Non-pigmented ciliary epithelial cell (primary cell): ENCODE data around the gene CCDC85C.

ENCODE experiments used
- DNase-seq: peaks from one replicate; pipeline ENCODE4 v3.0.0-alpha.2; 2010; ENCODE audit warnings: low read depth

Gene CCDC85C

DNA sequence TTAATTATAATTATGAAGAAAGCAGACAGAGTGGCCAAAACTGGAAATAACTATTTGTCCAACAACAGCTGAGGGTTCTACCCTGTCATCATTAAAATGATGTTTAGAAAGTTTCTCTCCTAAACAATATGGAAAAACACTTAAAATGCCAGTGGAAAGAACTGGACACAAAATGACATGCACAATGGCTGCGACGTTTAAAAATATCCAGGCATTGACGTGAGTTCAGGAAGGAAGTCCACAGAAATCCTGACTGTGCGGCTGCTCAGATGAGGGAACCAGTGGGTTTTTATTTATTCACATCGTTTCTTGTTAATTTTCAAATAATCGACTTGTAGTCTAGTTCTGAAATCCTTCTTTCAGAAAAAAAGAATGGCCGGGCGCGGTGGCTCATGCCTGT, 64.5 kb downstream of the CCDC85C start:
- DNase-seq = no peak

DNA sequence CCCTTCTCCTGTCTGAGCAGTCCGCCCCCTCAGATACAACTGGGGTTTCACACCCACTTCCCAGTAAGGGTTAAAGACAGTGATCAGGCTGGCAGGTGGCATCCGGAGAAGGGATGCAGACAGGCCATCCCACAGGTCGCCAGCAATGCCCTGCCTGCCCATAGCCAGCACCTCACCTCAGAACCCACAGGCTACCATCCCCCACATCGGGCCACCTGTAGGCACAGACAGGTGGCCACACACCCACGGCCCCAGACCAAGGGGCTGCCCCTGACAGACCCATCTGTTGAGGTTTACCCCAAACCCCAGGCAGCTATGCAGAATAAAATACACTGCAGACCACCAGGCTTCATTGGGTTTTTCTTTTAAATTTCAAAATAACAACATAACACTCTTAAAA, 65.3 kb downstream of the CCDC85C start:
- DNase-seq = no peak

DNA sequence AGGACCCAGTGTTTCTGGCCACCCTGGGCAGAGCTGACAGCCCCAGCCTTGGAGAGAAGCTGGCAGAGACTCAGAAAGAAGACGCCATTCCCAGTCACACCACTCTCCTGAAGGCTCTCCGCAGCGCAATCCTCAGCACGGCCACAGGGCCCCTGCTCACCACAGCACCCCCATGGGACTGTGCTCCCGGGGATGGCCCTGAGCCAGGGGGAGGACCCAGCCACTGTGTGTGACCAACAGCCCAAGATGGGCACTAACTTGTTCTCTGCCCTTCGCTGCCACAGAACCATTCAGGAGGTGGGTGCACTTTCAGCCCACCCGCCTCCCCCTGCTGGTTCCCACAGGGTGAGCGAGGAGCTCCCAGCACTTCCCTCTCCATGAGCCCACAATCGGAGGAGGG, 65.7 kb downstream of the CCDC85C start:
- no peak for DNase-seq

DNA sequence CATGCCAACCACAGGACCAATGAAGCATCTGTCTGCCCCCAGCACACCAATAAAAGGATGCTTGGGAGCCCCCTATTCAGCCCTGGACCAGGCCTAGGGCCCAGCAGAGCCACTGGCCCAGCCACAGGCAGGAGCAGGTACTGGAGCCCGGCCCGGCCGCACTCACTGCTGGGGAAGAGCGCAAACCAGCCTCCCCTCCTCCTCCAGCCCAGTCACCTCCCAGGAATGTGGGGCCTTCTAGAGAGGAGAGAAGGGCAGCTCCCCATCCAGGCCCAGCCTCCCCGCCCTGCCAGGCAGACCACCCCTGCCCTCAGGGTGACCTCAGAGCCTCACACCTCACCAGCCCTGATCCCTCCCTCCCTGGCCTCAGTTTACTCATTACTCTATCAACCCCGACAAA, 66.6 kb downstream of the CCDC85C start:
- DNase-seq = peak; percentile 45

DNA sequence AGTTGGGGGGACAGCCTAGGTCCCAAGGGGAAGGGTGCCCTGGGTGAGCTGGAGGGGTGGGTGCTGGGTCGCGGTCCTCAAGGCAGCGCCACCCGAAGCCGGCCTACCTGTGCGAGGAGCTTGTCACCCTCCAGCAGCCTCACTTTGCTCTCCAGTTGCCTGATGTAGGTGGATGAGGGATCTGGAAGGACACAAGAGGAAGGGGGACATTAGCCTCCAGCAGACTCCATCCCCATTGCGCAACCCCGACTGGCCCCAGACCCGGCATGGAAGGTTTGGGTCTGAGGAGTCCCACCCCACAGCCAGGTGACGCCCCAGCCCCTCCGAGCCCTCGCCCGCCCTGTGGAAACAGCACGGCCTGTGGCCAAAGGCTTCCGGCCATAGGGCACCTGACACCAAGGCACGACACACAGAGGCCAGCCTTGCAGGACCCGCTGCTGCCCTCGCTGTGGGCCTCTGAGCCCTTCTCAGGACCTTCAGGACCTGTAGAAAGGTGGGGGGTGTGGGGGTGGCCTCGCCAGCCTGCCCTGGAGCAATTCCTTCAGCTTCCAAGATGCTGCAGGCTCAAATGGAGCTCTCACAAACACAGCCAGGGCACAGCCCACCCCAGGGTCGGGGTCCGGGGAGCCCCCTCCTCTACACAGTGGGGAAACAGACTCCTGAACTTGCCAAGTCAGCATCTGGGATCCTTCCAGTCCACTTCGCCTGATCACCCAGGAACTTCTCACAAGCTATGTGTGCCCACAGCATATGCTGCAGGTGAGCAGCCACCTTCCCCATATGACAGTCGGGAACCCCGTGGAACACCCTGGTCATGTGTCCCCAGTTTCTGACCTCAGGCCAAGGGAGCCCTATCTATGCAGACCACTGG, 67.9 kb downstream of the CCDC85C start:
- DNase-seq = no peak

DNA sequence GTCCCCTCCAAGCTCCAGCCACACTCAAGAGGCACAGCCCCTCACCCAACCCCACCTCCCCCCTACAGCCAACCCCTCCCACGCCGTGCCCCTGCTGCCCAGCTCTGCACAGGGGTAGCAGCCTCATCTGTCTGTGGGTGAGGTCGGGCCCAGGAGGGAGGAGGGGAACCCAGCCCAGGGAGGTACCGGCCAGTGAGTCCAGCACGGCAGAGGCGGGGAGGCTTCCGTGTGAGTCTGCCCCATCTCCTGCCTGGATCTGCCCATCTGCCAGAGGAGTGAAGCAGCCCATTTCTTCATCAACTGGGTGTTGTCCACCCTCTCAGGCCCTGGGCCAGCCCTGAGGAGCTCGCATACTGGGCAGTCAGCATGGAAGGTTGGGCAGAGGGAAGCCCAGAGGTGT, 68.6 kb downstream of the CCDC85C start:
- DNase-seq = no peak

DNA sequence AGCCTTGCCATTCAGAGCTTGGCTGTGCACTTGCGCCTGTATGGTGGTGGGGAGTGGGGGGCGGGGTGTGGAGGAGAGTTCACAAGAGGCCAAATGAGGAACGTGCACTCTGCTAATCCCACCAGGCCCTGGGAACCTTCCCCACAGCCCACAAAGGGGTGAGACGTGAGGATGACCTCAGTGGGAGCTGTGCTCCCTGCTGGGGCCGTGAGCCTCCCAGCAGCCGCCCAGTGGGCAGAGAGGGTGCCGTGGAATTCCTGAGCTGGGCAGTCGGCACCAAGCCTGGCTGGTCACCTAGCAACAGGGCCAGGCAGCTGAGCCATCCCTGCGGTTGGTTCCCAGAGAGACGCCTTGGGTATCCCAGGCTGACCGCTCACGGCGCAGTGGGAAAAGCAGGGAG, 69.1 kb downstream of the CCDC85C start:
- no peak for DNase-seq

DNA sequence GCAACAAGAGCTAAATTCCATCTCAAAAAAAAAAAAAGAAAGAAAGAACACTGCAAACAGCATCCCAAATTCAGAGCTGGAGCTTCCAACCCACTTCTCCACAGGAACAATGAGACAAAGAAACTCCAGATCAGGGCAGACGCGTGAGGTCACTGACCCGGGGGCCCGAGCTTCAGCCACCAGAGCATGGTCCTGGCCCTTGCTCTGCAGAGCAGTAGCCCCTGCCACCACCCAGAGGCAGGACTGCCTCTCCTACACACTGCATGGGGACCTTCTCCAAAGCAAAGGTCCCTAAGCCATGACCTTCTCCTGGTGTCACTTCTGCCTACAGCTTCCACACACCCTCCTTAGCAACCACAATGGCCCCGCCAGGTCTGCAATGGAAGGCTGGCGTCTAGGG, 69.7 kb downstream of the CCDC85C start:
- no peak for DNase-seq

DNA sequence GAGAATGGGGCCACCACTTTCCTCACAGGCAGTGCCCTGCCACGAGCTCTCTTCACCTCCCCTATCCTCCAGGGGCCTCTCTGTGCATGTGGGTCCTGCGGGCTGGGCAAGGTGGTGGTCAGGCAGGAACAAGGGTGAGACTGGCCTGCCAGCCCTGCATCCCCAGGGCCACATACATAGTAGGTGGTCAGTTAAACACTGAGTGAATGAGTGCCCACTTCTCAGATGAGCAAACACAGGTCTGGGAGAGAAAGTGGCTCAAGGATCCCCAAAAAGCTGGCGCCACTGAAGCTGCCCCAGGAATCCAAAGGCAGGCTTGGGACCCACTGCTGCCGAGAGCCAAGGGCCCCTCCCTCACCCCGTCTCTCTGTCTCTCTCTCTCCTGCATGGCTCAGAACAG, 71.7 kb downstream of the CCDC85C start:
- no peak for DNase-seq

DNA sequence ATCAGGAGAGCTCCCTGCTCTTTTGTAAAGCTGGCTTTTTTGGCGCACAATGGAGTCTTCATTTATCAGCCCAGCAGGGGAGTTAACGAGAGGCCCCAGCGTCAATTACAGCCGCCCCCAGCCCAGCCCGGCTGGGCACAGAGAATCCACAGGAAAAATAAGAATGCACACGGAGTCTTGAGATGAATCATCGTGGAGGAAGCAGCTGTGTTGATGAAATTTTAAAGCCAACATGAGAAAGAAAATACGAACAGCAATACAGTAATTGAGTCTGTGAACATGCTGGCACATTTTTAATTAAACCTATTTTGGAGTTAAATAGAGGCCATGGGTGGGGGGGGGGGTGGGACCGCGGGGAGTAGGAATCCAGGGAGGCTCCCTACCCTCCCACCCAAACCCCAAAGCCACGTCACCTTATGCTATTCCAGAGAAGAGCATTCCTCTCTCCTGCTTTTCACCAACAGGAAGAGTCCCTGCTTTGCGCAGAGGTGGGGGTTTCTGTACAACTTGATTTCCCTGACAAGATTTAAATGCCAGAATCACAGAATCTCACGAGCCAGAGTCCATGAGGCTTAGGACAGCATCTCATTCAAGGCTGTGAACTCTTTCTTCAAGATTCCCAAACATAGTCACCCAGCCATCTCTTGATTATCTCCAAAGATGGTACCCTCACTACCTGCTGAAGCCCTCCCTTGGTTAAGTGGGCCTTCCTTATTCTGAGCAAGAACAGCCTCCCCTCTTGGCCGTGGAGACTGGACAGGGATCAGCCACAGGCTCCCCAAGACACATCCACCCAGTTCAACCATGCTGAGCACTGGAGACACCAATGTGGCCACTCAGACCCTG, 72.5 kb downstream of the CCDC85C start:
- DNase-seq = peak; percentile 31

DNA sequence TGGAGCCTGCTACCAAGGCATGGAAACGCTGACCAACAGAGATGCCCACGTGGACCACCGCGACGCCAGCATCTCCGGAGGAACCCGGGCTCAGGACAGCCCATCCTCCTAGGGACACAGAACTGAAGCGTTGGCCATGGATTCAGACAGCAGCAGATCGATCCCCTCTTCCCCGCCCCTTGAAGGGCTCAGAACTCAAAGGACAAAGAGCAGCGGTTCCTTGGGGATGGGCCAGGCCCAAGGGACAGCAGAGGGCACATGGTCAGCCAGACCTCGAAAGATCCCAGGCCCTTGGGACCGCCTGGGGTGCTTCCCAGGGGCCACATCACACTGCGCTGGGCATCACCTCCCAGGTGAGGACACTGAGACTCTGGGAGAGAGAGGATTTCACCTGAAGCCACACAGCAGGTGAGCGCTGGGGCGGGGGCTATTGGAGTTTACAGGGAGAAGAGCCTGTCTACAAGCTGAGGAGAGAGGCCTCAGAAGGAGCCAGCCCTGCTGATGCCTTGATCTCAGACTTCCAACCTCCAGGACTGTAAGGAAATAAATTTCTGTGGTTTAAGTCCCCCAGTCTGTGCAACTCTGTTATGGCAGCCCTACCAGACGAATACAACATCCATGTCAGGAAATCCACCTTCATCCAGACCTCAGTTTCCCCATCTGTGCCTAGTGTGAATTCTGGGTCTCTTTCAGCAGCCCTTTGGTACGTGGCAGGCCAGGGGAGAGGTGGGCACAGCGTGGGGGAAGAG, 73.4 kb downstream of the CCDC85C start:
- DNase-seq = no peak

DNA sequence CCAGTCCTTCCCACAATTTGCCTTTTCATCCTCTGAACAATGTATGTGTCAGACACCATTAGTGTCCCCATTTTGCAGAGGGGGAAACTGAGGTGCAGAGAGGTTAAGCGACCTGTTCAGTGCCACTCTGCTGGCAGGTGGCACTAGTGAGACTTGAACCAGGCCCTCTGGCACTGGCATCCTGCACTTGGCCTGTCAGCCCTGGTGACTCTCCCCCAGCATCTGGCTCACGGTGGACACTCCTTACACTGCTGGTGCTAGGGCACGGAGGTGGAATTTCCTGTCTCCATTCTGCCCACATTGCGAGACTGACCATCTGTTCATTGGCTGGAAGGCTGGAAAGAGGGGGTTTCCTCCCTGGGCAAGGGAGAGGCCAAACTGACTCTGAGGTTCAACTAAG, 74.1 kb downstream of the CCDC85C start:
- DNase-seq = no peak

DNA sequence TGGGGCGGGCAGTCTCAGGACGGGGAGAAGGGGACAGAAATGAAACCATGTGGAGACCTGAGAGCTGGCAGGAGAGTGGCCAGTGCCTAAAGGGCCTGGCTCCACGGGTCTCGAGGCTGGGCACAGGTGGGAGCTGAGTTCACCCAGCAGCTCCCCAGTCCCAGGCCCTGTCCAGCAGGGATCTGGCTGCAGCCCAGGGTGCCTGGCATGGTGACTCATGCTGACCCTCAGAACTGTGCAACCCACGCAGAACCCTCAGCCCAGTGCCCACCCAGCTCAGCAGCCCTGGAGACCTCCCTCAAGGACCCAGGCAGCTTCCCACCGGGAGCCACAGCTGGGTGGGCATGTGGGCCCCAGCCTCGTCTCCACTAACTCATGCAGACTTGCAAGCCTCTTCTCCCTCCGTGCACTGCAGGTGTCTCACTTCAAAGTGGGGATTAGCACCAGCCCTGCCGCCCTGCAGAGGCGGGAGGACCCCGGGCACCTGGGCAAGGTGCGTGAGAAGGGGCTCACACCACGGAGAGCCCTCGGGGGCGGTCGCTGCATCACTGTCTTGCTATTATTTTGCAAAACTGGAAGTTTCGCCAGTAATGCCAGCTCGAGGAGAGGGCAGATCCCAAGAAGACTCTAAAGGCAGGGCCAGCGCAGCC, 76.5 kb downstream of the CCDC85C start:
- DNase-seq = no peak

DNA sequence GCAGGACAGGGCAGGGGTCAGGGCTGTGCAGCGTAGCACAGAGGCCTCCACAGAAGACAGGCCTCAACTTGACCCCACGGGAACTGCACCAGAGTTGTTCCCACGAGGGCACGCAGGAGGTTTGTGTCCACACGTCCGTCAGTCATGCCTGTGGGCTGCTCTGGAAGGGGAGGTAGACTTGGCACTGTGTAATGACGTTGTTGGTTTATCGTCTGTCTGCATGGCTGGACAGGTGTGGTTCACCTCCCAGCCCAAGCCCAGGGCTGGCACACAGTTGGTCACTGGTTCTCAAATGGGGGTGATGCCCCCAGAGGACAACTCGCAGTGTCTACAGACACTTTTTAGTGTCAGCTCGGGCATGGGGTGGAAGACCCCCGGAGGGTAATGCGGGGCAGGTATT, 77.0 kb downstream of the CCDC85C start:
- DNase-seq = no peak

DNA sequence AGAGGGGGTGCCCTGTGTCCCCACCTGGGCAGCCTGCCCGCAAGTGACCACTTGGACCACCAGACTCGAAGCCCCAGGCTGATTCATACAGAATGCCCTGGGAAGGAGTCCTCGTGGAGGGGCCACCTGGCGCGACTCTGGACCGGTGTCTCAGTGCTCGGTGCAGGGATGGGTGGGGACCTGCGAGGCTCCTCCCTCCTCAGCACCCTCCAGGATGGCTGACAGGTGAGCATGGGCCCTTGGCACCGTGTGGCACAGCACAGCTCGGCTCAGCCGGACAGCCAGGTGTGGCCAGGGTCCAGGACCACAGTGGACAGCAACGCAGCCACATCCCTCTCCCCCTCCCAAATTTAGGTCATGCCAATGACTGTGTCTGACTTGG, 78.3 kb downstream of the CCDC85C start:
- no peak for DNase-seq

DNA sequence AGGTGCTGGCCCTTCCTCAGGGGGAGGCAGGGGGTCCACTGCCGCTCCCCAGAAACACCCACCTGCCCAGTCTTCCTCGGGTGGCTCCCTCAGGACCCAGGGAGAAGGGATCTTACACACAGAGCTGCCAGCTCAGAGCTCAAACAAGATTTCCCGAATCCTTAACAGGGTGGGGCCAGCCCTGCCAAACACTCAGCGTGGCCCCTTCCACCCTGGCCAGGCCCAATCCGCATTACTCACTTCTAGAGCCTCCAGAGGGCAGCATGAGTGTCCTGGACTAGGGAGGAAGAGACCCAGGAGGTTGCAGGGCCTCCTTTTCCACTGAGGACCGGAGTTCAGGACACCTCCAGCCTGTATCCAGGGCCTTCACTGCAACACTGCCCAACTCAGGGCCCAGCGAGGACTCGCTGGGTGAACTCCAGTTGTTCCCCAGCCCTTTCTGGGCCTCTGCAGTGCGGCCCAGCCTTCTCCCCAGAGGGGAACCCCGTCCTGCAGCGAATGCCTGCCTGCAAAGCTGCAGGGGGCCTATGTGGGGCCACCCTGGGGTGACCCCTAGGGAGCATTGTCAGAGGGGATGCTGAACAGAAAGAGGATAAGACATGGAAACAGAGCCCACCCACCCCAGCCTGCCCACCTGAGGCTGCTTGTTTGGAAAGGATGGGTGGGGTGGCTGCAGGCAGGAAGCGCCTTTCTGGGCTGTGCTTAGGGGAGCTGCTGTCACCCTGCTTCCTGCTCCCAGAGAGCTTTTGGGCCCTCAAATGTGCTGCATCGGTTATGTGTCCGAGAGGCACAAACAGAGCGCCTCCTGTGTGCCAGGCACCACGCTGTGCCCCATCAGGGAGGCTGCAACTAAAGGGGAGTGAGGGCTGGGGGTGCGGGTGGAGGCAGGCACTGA, 79.0 kb downstream of the CCDC85C start:
- no peak for DNase-seq

DNA sequence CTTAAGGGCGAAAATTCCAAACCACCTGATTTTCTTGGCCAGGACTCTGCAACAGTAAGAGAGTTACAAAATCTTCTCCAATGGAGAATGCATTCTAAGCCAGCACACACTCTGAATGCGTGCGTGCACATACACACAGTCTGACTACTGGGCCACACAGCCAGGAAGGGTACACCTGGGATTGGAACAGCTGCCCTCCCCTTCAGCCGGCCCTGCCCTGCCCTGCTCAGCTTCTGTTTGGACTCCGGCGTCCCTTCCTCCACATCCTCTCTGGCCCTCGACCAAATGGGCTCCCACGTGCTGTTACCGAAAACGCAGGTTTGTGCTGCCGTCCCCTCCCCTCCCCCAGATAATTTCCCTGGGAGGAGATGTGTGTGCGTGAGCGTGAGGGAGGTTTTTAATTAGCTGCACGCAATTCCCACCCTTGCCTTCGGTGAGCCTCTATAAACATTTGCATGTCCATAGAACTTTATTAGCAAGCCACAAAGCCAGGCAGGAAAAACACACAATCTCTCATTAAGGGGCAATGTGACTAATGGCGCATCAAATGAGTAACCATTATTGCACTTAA, 79.8 kb downstream of the CCDC85C start:
- no peak for DNase-seq

DNA sequence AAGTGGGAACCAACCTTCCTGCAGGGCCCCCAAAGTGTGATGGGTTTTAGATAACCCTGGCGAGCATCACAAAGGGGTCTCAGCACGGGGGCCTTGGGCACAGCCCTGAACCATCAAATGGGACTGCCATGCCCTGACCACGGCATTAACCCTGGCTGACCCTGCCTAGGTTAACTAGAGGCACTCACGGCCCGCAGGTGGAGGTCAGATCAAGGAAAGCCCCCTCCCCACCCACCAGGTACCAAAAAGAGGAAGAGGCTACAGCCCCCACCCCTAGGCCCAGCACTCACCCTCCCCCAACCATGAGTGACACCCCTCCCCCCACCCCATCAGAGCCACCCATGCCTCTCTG, 80.3 kb downstream of the CCDC85C start:
- no peak for DNase-seq

DNA sequence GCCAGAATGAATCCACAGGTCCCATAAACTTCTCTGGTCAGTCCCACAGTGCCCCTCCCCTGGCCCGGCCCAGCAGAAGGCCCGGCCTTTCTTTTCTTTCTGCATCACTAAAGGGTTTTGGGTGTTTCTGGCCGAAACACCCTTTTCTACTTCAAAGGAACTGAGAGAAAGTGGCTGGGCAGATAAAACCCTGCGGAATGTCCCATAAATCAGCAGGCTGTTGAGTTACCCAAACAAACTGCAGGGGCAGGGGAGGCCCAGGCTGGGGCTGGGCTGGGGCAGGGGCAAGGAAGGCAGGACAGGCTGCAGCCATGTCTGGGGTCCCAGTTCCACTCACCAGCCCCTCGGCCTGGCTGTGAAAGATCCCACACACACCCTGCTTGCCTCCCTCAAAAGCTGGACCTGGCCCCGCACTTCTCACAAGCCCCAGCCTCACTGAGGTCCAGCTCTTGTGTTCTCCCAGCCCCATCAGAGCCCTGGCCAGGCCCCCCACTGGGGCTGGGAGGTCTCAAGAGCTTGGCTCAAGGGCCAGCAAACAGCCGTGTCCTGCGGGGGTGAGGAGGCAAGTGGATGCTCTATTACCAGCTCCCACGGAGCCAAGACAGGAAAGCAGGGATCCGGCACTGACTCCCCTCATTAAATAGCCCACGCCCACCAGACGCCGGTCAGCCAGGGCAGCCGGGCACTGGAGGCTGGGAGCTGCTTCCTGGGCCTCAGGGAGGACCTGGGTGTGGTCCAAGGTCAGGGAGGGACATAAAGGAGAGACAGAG, 80.9 kb downstream of the CCDC85C start:
- DNase-seq = no peak

DNA sequence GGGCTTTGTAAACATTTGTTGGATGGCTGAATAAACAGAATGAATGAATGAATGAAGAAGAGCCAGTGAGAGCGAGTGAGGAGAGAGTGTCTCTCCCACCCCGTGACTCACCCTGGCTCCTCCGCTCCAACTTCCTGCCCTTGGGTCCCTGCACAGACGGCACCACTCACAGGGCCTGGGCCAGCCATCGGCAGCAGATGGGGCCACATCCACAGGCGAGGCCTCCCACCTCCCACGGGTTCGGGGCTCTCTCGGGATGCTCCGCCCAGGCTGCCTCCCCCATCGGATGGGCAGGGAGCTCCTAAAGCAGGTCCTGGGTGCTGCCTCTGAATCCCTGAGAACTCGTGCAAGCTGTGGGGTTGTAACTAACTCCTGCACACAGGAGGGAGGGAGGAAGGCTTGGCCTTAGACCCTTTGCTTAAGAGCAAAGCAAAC, 81.5 kb downstream of the CCDC85C start:
- no peak for DNase-seq
